Measurements from ENCODE around the gene SCAI.
"Not testable (repeated sequence)": the region's sequence is repeated elsewhere in the genome, so short reads cannot be mapped to it uniquely, and the experiment has no call there.

SCAI gene

GRCh38 chr9:125028041-125028440 lies 115.3 kb downstream of the SCAI start:
- DNase-seq (ENCODE audit: low spot score), result no peak

- no peak for DNase-seq (ENCODE audit: low spot score)
These were observed 118.4 kb downstream of the SCAI start for GRCh38 chr9:125024917-125025316.

GRCh38 chr9:125021069-125021468 lies 122.3 kb downstream of the SCAI start:
- no peak for DNase-seq (ENCODE audit: low spot score)

GRCh38 chr9:125015655-125016054 lies 127.7 kb downstream of the SCAI start:
- DNase-seq (ENCODE audit: low spot score), result not testable (repeated sequence)

GRCh38 chr9:125012013-125012412 lies 131.3 kb downstream of the SCAI start:
- DNase-seq (ENCODE audit: low spot score), result not testable (repeated sequence)

GRCh38 chr9:125008599-125008998 lies 134.7 kb downstream of the SCAI start:
- no peak for DNase-seq (ENCODE audit: low spot score)

- no peak for DNase-seq (ENCODE audit: low spot score)
These were observed 140.0 kb downstream of the SCAI start for GRCh38 chr9:125003332-125003731.

- no peak for DNase-seq (ENCODE audit: low spot score)
These were observed 159.6 kb downstream of the SCAI start for GRCh38 chr9:124983698-124984097.

- DNase-seq (ENCODE audit: low spot score), result no peak
These were observed 162.9 kb downstream of the SCAI start for GRCh38 chr9:124980431-124980830.

- DNase-seq (ENCODE audit: low spot score), result no peak
These were observed 168.2 kb downstream of the SCAI start for GRCh38 chr9:124975131-124975530.

- no peak for DNase-seq (ENCODE audit: low spot score)
These were observed 169.5 kb downstream of the SCAI start for GRCh38 chr9:124973807-124974206.

GRCh38 chr9:124972241-124972770 lies 171.0 kb downstream of the SCAI start:
- DNase-seq (ENCODE audit: low spot score), result no peak

- no peak for DNase-seq (ENCODE audit: low spot score)
These were observed 173.9 kb downstream of the SCAI start for GRCh38 chr9:124969401-124969800.

GRCh38 chr9:124968238-124968637 lies 175.1 kb downstream of the SCAI start:
- no peak for DNase-seq (ENCODE audit: low spot score)

GRCh38 chr9:124965775-124966568 lies 177.4 kb downstream of the SCAI start:
- not testable (repeated sequence) for DNase-seq (ENCODE audit: low spot score)

- DNase-seq (ENCODE audit: low spot score), result no peak
These were observed 178.7 kb downstream of the SCAI start for GRCh38 chr9:124964604-124965003.

GRCh38 chr9:124964056-124964455 lies 179.3 kb downstream of the SCAI start:
- DNase-seq (ENCODE audit: low spot score), result no peak

GRCh38 chr9:124960409-124960752 lies 182.9 kb downstream of the SCAI start:
- DNase-seq (ENCODE audit: low spot score), result no peak

- DNase-seq (ENCODE audit: low spot score), result not testable (repeated sequence)
These were observed 183.5 kb downstream of the SCAI start for GRCh38 chr9:124959671-124960408.

- no peak for DNase-seq (ENCODE audit: low spot score)
These were observed 189.1 kb downstream of the SCAI start for GRCh38 chr9:124954255-124954654.

- DNase-seq (ENCODE audit: low spot score), result no peak
These were observed 193.1 kb downstream of the SCAI start for GRCh38 chr9:124950050-124950718.

GRCh38 chr9:124949387-124949786 lies 193.9 kb downstream of the SCAI start:
- DNase-seq (ENCODE audit: low spot score), result no peak

Data from cerebellar cortex (tissue), 1 donor.